BJ (cell line): ENCODE results near the gene ATXN1. TPM values are rescaled to one million over a fixed set of nuclear protein-coding genes. Genes with fewer than 3 reads are reported as not detected.
"Not testable (repeated sequence)": the region's sequence is repeated elsewhere in the genome, so short reads cannot be mapped to it uniquely, and the experiment has no call there.

ENCODE experiments used
- CTCF ChIA-PET: fragments of 350-600 bp; formaldehyde crosslinking; extraction: SDS; loops from one replicate; lab custom pipeline; 2021; ENCODE audit warnings: antibody characterized with exemption, inconsistent platforms; lab: Yijun Ruan, JAX
- POLR2A ChIA-PET: fragments of 300-600 bp; sonication (Branson Sonifier 250); formaldehyde crosslinking; extraction: SDS; loops from one replicate; lab custom pipeline; 2021; ENCODE audit warnings: antibody characterized with exemption; lab: Charles Lee
- DNase-seq: peaks from one replicate; pipeline ENCODE4 v3.0.0-alpha.2; 2011; ENCODE audit warnings: low read depth
- H3K27me3 ChIP-seq: 2 replicates; pipeline ENCODE4 v1.6.0; 2011; ENCODE audit warnings: low read length; ENCODE audit not compliant: control insufficient read depth, insufficient read depth
- H3K36me3 ChIP-seq: 2 replicates; pipeline ENCODE4 v1.5.1; 2011; ENCODE audit warnings: low read length; ENCODE audit not compliant: control insufficient read depth, insufficient read depth
- H3K4me3 ChIP-seq: 2 replicates; pipeline ENCODE4 v1.5.1; 2011; ENCODE audit warnings: low read depth, mild to moderate bottlenecking, control low read depth, low read length
- CTCF ChIP-seq: IDR thresholded peaks from 2 replicates; pipeline ENCODE4 v1.5.1; 2011; ENCODE audit warnings: low read depth, mild to moderate bottlenecking, control low read depth, inconsistent platforms, low read length, moderate library complexity; ENCODE audit not compliant: insufficient read depth
- polyA plus RNA-seq: library from polyadenylated mRNA; depleted of rRNA; stranded (reverse); fragments of >200 nt; gene quantifications from 2 replicates; pipeline ENCODE4 v1.2.3, GENCODE V29; 2011

The ATXN1 gene
- polyA plus RNA-seq, 1 experiment = 60.2 TPM

- POLR2A ChIA-PET = interaction anchor here (0.7 kb wide), 1 partner anchor 351 kb away, joined by 3 read pairs; no protein-coding TSS in a partner anchor
- no peak for TF ChIP-seq CTCF
- Histone ChIP-seq H3K27me3 (no peaks in the 10 kb centered on the region), H3K36me3 (no peaks in the 10 kb centered on the region), H3K4me3 (no peak overlapping the region)
- DNase-seq = no peak
- CTCF ChIA-PET = interaction anchor here (1.2 kb wide), 1 partner anchor 15 kb away, joined by 4 read pairs; no protein-coding TSS in a partner anchor
Observed at GRCh38 chr6:16394632-16395031, 366.6 kb downstream of the ATXN1 start.

DNA sequence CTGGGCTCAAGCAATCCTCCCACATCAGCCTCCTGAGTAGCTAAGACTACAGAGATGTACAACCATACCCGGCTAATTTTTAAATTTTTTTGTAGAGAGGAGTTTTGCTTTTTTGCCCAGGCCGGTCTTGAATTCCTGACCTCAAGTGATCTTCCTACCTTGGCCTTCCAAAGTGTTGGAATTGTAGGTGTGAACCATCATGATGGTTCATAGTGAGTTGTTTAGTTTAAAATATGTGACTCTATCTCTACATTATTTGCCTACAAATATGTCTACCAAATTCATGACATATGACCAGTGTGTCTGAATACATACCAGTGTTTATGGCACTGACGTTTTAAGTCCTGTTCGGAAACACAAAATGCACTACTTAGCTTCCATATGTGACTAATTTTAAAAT lies 367.9 kb downstream of the ATXN1 start:
- ChIA-PET POLR2A (no interaction called here), CTCF (no interaction called here)
- Histone ChIP-seq H3K27me3 (no peaks in the 10 kb centered on the region), H3K4me3 (no peak overlapping the region), H3K36me3 (no peaks in the 10 kb centered on the region)
- no peak for DNase-seq
- no peak for TF ChIP-seq CTCF

DNA sequence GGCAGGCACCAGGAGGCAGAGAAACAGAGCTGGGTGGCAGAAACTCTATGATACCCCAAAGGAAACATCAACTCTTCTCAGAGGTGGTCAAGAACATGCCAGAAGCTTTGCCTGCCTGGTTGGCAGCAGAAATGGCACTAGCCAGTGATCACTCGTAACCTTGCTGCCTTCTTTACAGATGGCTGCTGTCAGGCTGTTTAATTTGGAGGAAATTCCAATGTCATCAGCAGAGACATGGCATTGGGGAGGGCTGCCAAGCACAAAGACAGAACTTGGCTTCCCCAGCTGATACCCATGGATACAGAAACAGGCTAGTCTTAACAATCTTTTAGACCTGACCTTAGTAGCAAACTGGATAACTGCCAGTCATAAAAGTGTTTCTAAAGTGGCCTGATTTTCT lies 369.2 kb downstream of the ATXN1 start:
- CTCF ChIA-PET = no interaction called here
- no peak for DNase-seq
- H3K36me3 ChIP-seq = no peaks in the 10 kb centered on the region
- TF ChIP-seq CTCF = no peak
- POLR2A ChIA-PET = no interaction called here
- no peaks in the 10 kb centered on the region for H3K27me3 ChIP-seq
- H3K4me3 ChIP-seq = no peak overlapping the region

DNA sequence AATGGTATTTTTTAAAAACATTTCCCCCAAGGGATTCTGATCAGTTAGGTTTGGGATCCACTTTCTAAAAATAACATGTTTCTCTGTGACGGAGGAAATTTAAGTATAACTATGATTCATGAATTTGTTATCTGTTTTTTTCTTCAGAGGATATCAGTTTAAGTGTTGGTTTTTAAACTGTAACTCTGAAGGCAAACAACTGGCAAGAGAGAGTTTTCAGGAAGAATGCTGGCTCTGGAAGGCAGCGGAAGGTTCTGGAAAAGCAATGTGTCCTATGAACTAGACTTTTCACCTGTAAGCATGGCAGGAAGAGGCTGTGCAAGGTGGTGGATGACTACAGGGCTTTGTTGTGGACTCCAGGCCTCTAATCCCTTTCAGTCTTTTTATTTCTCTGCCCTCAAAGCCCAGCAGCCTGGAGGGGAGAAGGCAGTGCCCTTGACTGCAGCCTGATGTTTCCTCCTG lies 369.8 kb downstream of the ATXN1 start:
- CTCF ChIA-PET = no interaction called here
- Histone ChIP-seq H3K4me3 (no peak overlapping the region), H3K27me3 (no peaks in the 10 kb centered on the region), H3K36me3 (no peaks in the 10 kb centered on the region)
- TF ChIP-seq CTCF = no peak
- POLR2A ChIA-PET = interaction anchor here (0.6 kb wide), 1 partner anchor 917 kb away, joined by 6 read pairs; no protein-coding TSS in a partner anchor
- DNase-seq = peak; percentile 15

DNA sequence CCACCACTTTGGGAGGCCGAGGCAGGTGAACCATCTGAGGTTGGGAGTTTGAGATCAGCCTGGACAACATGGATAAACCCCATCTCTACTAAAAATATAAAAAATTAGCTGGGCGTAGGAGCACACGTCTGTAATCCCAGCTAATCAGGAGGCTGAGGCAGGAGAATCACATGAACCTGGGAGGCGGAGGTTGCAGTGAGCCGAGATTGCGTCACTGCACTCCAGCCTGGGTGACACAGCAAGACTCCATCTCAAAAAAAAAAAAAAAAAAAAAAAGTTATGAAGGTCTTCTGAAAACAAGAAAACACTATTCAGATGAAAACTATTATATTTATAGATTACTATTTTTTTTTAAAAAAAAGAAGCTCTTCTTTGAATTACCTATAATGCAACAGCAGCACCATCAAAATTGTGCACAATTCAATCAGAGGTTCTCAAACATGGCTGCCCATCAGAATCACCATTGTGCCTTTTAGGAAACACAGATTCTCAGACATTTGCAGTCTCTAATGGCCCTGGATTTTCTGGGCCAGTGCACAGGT lies 370.3 kb downstream of the ATXN1 start:
- H3K27me3 ChIP-seq, DNase-seq, H3K36me3 ChIP-seq, H3K4me3 ChIP-seq, CTCF ChIA-PET: not testable (repeated sequence)
- POLR2A ChIA-PET = interaction anchor here (0.6 kb wide), 1 partner anchor 917 kb away, joined by 6 read pairs; no protein-coding TSS in a partner anchor

DNA sequence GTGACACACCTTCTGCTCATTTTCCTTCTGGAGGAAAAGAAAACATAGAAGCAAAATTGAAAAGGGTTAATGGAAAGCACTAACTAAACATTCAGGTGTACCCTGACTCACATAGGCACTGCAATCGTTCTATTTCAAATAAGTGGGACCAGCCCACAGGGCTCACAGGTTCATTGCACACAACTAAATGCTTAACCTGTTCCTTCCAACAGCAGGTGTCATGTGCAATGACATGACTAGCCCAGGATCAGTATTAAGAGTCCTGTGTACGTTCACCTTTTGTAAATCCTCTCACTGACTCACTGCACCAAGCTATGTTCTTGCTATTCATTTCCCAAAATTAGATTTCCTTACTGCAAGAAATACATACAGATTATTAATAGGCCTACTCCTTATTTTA lies 371.6 kb downstream of the ATXN1 start:
- POLR2A ChIA-PET = no interaction called here

More for the DNA sequence above, 371.6 kb downstream of the ATXN1 start:
- no peak for TF ChIP-seq CTCF
- CTCF ChIA-PET = no interaction called here
- DNase-seq = no peak
- no peak overlapping the region for H3K4me3 ChIP-seq
- H3K27me3 ChIP-seq = no peaks in the 10 kb centered on the region
- peaks cover 2% of the 10 kb centered on the region for H3K36me3 ChIP-seq
